ENCODE data around the gene SHC2.
"Not testable (repeated sequence)": the region's sequence is repeated elsewhere in the genome, so short reads cannot be mapped to it uniquely, and the experiment has no call there.

Gene SHC2

GRCh38 chr19:389255-389934 lies 71.4 kb downstream of the SHC2 start:
- DNase-seq (ENCODE audit: low spot score): no peak

DNA sequence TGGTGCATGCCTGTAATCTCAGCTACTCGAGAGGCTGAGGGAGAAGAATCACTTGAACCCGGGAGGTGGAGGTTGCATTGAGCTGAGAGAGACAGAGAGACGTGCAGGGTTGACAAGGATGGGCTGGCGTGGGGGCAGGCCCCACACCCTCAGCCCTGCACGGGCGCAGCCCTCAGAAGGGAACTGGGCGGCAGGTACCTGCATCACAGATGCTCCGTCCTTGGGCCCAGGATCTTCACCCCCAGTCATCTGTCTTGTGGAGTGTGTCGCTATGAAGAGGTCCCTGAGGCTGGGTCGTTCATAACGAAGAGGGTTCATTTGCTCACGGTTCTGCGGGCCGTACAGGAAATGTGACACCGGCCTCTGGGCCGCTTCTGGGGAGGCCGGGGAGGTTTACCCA lies 72.1 kb downstream of the SHC2 start:
- no peak for DNase-seq (ENCODE audit: low spot score)

- DNase-seq (ENCODE audit: low spot score): no peak
Measured at GRCh38 chr19:387777-388176, 73.1 kb downstream of the SHC2 start.

DNA sequence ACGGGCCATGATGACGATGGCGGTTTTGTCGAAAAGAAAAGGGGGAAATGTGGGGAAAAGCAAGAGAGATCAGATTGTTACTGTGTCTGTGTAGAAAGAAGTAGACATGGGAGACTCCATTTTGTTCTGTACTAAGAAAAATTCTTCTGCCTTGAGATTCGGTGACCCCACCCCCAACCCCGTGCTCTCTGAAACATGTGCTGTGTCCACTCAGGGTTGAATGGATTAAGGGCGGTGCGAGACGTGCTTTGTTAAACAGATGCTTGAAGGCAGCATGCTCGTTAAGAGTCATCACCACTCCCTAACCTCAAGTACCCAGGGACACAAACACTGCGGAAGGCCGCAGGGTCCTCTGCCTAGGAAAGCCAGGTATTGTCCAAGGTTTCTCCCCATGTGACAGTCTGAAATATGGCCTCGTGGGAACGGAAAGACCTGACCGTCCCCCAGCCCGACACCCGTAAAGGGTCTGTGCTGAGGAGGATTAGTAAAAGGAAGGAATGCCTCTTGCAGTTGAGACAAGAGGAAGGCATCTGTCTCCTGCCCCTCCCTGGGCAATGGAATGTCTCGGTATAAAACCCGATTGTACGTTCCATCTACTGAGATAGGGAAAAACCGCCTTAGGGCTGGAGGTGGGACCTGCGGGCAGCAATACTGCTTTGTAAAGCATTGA lies 74.1 kb downstream of the SHC2 start:
- DNase-seq (ENCODE audit: low spot score): not testable (repeated sequence)

GRCh38 chr19:386189-386588 lies 74.6 kb downstream of the SHC2 start:
- not testable (repeated sequence) for DNase-seq (ENCODE audit: low spot score)

GRCh38 chr19:384799-385169 lies 76.0 kb downstream of the SHC2 start:
- no peak for DNase-seq (ENCODE audit: low spot score)

- no peak for DNase-seq (ENCODE audit: low spot score)
Measured at GRCh38 chr19:383922-384798, 76.7 kb downstream of the SHC2 start.

DNA sequence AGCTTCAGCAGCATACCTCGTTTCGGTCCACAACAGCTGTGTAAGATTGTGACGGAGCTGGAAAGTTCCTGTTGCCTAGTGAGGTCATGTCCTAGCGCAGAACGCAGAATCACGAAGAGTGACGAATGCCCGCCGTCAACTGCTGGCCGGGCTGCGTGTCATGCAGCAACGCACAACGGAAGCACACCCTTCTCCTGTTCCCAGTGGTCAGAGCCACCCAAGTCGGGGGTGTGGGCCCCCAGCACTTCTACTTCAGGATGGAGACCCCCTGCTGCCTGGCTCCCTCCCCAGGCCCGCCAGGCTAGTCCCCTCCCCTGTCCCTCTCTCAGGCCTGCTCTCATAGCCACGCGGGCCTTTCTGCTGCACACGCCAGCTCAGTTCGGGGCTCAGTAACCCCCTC lies 77.8 kb downstream of the SHC2 start:
- DNase-seq (ENCODE audit: low spot score): no peak

GRCh38 chr19:382578-382977 lies 78.3 kb downstream of the SHC2 start:
- DNase-seq (ENCODE audit: low spot score): not testable (repeated sequence)

DNA sequence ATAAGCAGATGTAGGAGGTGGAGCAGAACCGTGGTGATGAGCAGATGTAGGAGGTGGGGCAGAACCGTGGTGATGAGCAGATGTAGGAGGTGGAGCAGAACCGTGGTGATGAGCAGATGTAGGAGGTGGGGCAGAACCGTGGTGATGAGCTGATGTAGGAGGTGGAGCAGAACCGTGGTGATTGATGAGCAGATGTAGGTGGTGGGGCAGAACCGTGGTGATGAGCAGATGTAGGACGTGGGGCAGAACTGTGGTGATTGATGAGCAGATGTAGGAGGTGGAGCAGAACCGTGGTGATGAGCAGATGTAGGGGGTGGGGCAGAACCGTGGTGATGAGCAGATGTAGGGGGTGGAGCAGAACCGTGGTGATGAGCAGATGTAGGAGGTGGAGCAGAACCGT lies 78.9 kb downstream of the SHC2 start:
- not testable (repeated sequence) for DNase-seq (ENCODE audit: low spot score)

DNA sequence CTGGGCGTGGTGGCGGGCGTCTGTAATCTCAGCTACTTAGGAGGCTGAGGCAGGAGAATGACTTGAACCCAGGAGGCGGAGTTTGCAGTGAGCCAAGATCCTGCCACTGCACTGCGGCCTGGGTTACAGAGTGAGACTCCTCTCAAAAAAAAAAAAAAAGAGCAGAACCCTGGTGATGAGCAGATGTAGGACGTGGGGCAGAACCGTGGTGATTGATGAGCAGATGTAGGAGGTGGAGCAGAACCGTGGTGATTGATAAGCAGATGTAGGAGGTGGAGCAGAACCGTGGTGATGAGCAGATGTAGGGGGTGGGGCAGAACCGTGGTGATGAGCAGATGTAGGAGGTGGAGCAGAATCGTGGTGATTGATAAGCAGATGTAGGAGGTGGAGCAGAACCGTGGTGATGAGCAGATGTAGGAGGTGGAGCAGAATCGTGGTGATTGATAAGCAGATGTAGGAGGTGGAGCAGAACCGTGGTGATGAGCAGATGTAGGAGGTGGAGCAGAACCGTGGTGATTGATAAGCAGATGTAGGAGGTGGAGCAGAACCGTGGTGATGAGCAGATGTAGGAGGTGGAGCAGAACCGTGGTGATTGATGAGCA lies 80.1 kb downstream of the SHC2 start:
- not testable (repeated sequence) for DNase-seq (ENCODE audit: low spot score)

- DNase-seq (ENCODE audit: low spot score): no peak
Measured at GRCh38 chr19:379796-380195, 81.0 kb downstream of the SHC2 start.

DNA sequence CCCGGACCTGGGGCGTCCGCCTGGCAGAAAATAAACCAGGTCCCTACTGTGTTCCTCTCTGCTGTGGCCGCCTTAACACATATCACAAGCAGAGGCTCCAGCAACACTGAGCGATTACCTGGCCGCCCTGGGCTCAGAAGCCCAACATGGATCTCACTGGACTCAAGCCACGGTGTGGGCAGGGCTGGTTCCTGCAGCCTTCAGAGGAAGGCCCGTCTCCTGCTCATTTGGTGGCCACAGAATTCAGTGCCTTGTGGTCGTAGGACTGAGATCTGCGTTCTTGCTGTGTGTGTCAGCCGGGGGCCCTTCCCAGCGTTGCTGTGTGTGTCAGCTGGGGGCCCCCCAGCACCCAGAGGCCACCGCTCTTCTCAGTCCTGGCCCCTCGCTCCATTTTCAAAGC lies 82.1 kb downstream of the SHC2 start:
- DNase-seq (ENCODE audit: low spot score): no peak

DNA sequence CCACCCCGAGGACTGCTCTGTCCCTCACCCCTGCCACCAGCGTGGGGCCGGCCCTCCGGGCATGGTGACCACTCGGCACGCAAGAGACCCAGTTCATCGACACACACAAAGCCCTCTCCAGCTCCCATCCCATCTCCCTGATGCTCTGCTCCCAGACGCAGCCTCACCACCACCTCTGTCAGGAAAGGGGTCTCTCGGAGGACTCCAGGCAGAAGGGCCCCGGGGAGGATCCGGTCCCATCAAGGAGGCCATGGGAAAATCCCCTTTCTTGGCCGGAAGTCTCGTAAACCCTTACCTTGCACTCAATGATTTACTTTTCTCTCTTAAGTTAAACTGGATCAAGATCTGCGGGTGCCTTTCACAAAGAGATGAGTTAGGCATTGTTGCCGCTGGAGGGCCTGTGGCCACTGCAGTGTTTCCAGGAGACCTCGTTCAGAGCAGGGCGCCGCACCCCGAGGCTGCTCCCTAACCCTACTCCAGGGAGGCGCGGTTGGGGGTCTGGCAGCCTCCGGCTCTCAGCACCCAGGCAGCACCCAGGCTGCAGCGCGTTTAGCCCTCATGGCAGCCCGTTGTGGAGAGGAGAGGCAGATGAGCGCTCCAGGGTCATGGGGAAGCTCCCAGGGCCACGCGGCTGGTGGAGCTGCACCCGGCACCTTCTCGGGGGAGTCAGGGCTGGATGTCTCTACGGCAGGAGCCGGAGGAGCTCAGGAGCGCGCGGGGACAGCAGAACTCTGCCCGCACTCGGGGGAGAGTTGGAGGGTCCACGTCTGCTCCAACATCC lies 82.8 kb downstream of the SHC2 start:
- no peak for DNase-seq (ENCODE audit: low spot score)

DNA sequence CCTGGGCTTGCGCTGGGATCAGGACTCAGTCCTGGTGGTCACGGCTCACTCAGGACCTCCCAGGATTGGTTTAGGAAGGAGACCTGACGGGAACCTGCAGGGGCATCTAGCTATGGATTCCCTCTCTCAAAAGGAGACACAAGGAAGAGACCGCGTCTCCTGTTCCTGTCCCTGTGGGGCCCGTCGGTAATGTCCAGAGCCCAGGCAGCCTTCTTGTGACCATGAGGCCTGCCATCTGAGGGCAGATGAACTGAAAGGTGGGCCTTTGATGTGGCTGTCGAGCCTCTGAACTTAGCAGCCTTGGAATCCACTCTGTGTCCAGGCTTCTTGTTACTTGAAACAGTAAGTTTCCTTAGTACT lies 84.7 kb downstream of the SHC2 start:
- DNase-seq (ENCODE audit: low spot score): no peak

DNA sequence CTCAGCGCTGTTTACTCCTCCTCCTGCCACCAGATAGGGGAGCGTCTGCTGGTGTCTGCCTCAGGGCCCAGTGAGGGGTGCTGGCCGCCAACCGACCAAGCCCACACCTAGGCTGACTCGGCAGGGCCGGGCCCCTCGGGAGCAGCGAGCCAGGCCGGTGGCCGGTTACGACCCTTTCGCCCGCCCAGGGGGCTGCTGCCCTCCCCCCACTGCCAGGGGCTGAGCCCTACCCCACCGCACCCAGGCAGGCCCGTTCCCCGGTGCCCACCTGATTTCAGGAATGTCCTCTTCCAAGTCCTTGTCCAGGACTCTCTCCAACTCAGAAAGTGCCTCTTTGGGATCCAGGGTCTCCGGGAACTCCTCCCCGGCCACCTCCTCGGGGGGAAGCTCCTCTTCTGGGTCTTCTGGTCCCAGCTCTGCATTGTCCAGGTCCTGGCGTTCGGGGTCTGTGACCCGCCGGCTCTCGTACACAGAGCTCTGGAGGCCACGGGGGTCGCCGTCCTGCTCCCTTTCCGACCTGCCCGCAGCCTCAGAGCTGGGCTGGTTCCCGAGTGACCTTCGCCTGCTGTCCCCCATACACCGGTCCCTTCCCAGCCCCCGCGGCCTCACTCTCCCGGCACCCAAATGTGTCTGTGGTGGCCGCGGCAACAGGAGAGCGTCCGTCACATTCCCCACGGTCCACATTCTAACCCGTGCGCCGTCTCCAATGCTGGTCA lies 85.3 kb downstream of the SHC2 start:
- DNase-seq (ENCODE audit: low spot score): no peak

DNA sequence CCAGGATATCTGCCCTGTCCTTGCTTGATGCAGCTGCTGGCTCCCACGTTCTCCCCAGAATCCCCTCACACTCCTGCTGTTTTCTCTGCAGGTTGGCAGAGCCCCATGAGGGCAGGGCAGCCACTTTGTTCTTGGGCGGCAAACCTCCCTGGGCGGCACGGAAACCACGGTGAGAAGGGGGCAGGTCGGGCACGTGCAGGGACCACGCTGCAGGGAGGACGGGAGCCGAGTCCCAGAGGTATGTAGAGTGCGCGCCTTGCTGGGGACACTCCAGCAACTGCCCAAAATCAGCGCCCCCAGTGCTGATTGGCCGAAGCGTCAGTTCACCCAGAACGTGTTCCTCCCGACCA lies 86.0 kb downstream of the SHC2 start:
- no peak for DNase-seq (ENCODE audit: low spot score)

GRCh38 chr19:374183-374885 lies 86.5 kb downstream of the SHC2 start:
- no peak for DNase-seq (ENCODE audit: low spot score)

DNA sequence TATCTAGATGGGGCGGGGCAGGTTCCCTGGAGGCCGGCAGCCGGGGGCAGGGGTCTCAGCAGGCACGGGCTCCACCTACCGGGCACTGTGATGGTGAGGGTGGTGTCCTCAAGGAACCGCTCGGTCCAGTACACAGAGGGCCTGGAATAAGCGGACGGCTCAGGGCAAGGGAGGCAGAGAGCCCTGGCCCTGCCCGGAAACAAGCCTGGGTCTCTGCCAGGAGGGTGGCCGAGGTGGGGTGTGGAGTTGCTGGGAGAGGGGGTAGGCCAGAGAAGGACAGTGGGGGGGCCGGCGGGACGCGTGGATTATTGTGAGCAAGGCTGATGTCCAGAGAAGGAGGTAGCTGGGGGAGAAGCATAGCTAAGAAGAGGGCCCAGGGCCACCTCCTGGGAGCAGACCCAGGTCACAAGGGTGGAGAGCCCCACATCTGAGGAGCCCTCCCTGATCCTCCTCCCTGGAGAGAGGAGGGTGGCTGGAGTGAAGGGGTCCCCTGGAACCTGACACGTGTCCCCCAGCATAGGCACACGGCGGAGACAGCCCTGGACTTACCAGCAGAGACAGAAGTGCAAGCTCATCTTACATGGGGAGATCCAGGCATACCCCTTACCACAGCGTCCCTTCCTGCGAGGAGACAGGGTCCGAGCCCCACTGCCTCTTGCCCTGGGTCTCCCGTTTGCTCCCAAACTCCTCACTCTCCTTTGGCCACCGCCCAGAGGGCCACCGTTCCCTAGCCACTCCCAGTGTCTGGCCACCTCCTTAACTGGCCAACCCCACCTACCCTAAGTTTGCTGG lies 87.2 kb downstream of the SHC2 start:
- DNase-seq (ENCODE audit: low spot score): no peak

Measured in pons (tissue), 1 donor.